NOMO-1 treated with DMSO at 0.1 percent for 48 hours (cell line): Measurements from ENCODE around the gene ESF1.

Source experiments
- DNase-seq: peaks from one replicate; lab custom pipeline; 2025; ENCODE audit not compliant: unreplicated experiment; lab: John Stamatoyannopoulos, UW

Gene ESF1, protein sequence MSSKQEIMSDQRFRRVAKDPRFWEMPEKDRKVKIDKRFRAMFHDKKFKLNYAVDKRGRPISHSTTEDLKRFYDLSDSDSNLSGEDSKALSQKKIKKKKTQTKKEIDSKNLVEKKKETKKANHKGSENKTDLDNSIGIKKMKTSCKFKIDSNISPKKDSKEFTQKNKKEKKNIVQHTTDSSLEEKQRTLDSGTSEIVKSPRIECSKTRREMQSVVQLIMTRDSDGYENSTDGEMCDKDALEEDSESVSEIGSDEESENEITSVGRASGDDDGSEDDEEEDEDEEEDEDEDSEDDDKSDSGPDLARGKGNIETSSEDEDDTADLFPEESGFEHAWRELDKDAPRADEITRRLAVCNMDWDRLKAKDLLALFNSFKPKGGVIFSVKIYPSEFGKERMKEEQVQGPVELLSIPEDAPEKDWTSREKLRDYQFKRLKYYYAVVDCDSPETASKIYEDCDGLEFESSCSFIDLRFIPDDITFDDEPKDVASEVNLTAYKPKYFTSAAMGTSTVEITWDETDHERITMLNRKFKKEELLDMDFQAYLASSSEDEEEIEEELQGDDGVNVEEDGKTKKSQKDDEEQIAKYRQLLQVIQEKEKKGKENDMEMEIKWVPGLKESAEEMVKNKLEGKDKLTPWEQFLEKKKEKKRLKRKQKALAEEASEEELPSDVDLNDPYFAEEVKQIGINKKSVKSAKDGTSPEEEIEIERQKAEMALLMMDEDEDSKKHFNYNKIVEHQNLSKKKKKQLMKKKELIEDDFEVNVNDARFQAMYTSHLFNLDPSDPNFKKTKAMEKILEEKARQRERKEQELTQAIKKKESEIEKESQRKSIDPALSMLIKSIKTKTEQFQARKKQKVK

GRCh38 chr20:13784893-13785715, at the start of gene ESF1, which contains the start of gene NDUFAF5:
TSS of gene ESF1 (minus strand) at chr20:13784919. CDS start at chr20:13783140, 1,779 bp downstream.
TSS of gene NDUFAF5 (plus strand) at chr20:13785028. CDS start at chr20:13785069, 41 bp downstream.
- peak; percentile 93 for DNase-seq

- no peak for DNase-seq
These were observed 46.8 kb upstream of the ESF1 start for GRCh38 chr20:13831476-13831875.

- DNase-seq = no peak
These were observed 40.7 kb upstream of the ESF1 start for GRCh38 chr20:13825465-13825864.

- no peak for DNase-seq
These were observed 39.7 kb upstream of the ESF1 start for GRCh38 chr20:13824459-13824858.

GRCh38 chr20:13822459-13822858, 37.7 kb upstream of the ESF1 start:
- no peak for DNase-seq

DNA sequence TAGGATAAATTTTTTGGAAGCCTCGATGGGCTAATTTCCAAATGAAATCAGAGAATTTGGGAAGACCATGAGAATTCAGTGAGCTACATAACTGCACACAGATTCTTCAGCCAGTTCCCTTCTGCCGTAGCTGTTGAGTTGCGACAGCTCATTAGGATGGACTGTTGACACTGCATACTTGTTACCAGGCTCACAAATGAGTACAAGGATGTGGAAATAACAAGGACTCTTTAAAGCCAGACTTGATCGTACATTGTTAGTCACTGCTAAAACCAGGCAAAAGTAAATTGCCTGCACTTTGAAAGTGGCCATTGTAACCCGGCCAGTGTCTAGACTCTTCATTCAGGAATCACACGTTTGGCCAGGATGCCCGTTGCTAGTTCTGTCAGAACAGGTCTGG, 37.2 kb upstream of the ESF1 start:
- DNase-seq = peak; percentile 75

DNA sequence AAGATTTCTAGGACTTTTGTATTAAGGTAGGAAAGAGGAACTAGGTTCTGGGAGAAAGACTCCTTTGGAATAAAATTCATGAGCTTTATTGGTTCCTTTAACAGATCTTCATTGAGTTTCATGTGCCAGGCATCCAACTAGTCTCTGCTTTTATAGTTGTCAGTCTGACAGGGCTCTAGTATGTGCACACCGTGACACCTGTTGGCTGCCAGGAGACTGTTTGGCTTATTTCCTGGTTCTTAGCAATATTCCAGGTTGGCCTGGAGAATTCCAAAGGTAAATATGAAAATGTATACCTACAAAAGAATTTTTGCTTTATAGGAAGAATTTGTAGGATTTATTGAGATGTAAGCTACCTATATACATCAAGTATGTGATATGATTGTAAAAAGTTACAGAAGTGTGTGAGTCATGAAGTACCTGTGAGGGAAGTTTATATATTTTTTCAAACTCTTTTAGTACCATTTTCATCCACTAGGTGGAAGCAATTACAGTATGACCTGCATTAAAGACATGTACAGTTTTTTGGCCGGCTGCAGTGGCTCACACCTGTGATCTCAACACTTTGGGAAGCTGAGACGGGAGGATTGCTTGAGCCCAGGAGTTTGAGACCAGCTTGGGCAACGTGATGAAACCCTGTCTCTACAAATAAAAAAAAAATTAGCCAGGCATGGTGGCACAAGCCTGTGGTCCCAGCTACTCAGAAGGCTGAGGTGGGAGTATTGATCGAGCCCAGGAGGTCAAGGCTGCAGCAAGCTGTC, 35.3 kb upstream of the ESF1 start:
- DNase-seq = peak; percentile 62

GRCh38 chr20:13817342-13817741, 32.6 kb upstream of the ESF1 start:
- no peak for DNase-seq

- no peak for DNase-seq
These were observed 32.0 kb upstream of the ESF1 start for GRCh38 chr20:13816757-13817156.

DNA sequence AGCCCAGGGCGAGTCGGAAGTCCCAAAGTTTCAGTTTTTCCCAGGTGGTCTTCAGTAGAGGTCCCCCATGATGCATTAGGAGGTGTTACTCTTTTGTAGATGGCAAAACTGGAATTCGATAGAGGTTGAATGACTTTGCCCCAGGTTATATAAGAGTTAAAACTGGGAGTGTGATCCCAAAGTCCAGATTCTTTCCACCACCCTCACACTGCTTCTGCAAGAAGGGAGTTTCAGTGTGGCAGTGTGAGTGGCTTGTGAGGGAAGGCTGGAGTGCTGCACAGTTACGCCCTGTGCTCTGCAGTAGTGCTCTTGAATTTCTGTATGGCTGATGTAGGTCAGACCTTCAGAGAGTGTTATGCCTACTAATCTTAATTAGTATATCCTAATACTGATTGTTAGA, 30.0 kb upstream of the ESF1 start:
- no peak for DNase-seq

GRCh38 chr20:13813910-13814309, 29.2 kb upstream of the ESF1 start:
- no peak for DNase-seq

GRCh38 chr20:13810446-13810845, 25.7 kb upstream of the ESF1 start:
- no peak for DNase-seq

DNA sequence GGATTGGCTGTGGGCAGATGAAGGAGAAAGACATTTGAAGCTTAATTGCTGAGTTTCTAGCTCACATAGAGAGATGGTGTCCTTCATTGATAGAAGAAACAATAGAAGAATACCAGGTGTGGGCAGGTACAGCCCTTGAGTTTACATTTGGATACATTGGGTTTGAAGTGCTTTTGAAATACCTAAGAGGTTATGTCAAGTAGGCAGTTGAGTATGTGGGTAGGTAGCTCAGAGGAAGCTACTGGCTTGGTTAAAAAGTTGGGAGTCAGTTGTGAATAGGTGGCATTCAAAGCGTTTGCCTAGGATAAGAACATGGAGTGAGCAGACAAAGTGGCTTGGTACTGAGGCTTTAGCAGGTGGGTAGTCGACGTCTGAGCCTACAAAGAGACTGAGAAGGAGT, 25.1 kb upstream of the ESF1 start:
- no peak for DNase-seq

GRCh38 chr20:13809373-13809772, 24.7 kb upstream of the ESF1 start:
- no peak for DNase-seq

DNA sequence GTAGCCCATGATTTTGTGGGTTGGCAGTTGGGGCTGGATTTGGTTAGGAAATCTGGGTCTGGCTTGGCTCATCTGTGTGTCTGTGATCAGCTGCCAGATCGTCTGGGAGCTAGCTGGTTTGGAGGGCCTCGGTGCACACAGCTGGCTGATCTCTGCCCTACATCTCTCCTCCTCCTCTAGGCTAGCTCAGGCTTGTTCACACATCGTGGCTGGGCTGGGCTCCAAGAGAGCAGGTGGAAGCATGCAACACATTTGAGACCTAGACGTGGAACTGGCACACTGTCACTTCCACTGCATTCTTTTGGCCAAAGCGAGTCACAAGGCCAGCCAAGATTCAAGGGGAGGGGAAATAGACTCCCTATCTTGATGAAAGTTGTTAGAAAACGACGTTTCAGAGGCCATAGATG, 16.0 kb upstream of the ESF1 start:
- no peak for DNase-seq

GRCh38 chr20:13799974-13800373, 15.3 kb upstream of the ESF1 start:
- no peak for DNase-seq

- no peak for DNase-seq
These were observed 14.3 kb upstream of the ESF1 start for GRCh38 chr20:13799040-13799439.

GRCh38 chr20:13794667-13795066, 9.9 kb upstream of the ESF1 start:
- DNase-seq = no peak

DNA sequence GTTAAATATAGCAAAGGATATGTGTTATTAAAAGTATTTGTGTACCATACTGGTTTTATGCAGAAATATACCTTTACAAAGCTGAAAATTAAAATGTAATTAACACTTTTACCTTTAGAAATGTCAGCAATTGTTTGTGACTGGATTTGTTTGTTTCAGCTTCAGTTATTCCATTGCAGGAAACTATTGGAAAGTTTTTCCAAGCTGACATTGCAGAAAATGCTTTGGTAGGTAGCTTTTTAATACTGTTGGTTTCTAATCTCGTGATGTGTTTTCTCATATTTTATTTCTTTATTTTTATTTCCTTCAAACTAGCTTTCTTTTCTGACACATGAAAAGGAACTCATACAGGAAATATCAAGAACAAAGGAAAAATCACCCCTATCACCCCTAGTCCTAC, 8.3 kb upstream of the ESF1 start:
- DNase-seq = no peak
